GM12875 (cell line): Measurements from ENCODE around the gene BRF1.
"Not testable (repeated sequence)": the region's sequence is repeated elsewhere in the genome, so short reads cannot be mapped to it uniquely, and the experiment has no call there.

Experiments
- H3K4me3 ChIP-seq: one replicate; pipeline ENCODE4 v1.5.1; 2011; ENCODE audit warnings: low read depth, low read length, control low read depth
- CTCF ChIP-seq: IDR thresholded peaks from 2 replicates; pipeline ENCODE4 v1.5.1; 2011; ENCODE audit warnings: low read depth, mild to moderate bottlenecking, control low read depth, inconsistent platforms, low read length, moderate library complexity, borderline replicate concordance; ENCODE audit not compliant: insufficient read depth

Gene BRF1

GRCh38 chr14:105331575-105332349 is 31.0 kb upstream of the BRF1 start:
- no peak for TF ChIP-seq CTCF
- H3K4me3 ChIP-seq = no peak overlapping the region

- H3K4me3 ChIP-seq = no peak overlapping the region
- TF ChIP-seq CTCF = no peak
Observed at GRCh38 chr14:105330491-105330895, 29.7 kb upstream of the BRF1 start.

GRCh38 chr14:105329411-105330150 is 28.8 kb upstream of the BRF1 start:
- no peak for TF ChIP-seq CTCF
- H3K4me3 ChIP-seq = no peak overlapping the region

GRCh38 chr14:105328678-105329390 is 28.0 kb upstream of the BRF1 start:
- H3K4me3 ChIP-seq = no peak overlapping the region
- TF ChIP-seq CTCF = no peak

GRCh38 chr14:105328070-105328677 is 27.4 kb upstream of the BRF1 start:
- no peak for TF ChIP-seq CTCF
- H3K4me3 ChIP-seq = no peak overlapping the region

GRCh38 chr14:105327695-105328045 is 26.9 kb upstream of the BRF1 start:
- H3K4me3 ChIP-seq = not testable (repeated sequence)
